GM12873 (cell line): Measurements from ENCODE around the gene DNAJB8.

Source experiments
- TF ChIP-seq, protein P1 (sequence below): IDR thresholded peaks from 2 replicates; pipeline ENCODE4 v1.5.1; 2012; ENCODE audit warnings: low read depth, mild to moderate bottlenecking, moderate library complexity, low read length, control low read depth; ENCODE audit not compliant: insufficient read depth; ENCODE audit errors: missing control alignments

Gene DNAJB8

DNA sequence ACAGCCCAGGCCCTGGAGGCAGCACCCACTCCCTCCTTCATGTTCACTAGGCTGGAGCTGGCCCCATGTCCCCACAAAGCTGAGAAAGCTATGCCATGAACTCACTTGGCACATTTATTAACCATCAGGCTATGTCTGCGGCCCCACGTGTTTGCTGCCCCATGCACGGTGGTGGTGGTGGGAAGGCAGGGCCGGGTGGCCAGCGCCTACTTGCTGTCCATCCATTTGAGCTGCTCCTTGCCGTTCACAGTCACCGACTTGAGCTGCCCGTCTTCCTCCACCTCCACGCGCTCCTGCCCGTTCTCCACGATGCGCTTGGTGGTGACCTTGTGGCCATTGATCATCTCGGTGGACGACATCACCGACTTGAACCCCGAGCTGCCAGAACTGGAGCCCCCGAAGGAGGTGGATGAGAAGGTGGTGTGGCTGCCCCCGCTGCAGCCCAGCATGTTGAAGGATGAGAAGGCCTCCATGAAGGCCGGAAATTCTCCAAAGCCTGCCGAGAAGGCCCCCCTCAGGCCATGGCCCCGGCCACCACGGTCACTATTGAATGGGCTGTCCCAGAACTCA lies 4.3 kb downstream of the DNAJB8 start:
- TF ChIP-seq, protein P1, sequence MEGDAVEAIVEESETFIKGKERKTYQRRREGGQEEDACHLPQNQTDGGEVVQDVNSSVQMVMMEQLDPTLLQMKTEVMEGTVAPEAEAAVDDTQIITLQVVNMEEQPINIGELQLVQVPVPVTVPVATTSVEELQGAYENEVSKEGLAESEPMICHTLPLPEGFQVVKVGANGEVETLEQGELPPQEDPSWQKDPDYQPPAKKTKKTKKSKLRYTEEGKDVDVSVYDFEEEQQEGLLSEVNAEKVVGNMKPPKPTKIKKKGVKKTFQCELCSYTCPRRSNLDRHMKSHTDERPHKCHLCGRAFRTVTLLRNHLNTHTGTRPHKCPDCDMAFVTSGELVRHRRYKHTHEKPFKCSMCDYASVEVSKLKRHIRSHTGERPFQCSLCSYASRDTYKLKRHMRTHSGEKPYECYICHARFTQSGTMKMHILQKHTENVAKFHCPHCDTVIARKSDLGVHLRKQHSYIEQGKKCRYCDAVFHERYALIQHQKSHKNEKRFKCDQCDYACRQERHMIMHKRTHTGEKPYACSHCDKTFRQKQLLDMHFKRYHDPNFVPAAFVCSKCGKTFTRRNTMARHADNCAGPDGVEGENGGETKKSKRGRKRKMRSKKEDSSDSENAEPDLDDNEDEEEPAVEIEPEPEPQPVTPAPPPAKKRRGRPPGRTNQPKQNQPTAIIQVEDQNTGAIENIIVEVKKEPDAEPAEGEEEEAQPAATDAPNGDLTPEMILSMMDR = no peak

DNA sequence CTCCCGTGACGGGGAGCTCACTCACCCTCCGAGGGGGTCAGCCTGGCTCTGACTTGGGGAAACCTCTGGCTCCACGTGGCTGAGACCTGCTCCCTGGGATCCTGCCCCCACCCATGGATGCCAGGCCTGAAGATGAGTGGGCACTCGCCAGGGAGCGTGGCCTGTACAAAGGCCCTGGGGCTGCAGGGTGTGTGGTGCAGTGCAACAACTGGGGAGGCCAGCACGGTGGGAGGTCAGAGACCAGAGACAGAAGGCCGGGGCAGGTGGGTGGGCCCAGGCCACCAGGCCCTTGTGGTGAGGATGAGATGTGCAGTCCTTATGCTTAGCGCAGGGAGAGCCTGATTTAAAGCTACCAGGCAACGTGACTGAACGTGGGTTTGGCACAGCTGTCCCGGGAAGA lies 5.0 kb downstream of the DNAJB8 start:
- TF ChIP-seq, protein P1 = peak; percentile 7

DNA sequence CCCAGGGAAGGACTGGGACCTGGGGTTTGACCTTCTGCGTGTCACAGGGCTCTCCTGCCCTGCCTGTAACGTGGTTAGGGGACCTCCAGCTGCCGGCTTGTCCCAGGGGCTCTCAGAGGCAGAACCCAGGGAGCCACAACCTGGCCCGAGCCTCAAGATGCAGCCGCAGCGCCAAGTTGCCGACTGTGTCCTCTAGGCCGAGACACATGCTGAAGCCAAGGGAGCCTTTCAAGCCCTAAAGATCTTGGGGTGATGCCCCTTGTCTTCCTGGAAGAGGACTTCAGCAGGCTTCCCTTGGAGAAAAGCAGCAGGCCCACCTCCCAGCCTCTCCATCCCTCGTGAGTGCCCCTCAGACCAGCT lies 7.2 kb downstream of the DNAJB8 start:
- TF ChIP-seq, protein P1 = no peak

DNA sequence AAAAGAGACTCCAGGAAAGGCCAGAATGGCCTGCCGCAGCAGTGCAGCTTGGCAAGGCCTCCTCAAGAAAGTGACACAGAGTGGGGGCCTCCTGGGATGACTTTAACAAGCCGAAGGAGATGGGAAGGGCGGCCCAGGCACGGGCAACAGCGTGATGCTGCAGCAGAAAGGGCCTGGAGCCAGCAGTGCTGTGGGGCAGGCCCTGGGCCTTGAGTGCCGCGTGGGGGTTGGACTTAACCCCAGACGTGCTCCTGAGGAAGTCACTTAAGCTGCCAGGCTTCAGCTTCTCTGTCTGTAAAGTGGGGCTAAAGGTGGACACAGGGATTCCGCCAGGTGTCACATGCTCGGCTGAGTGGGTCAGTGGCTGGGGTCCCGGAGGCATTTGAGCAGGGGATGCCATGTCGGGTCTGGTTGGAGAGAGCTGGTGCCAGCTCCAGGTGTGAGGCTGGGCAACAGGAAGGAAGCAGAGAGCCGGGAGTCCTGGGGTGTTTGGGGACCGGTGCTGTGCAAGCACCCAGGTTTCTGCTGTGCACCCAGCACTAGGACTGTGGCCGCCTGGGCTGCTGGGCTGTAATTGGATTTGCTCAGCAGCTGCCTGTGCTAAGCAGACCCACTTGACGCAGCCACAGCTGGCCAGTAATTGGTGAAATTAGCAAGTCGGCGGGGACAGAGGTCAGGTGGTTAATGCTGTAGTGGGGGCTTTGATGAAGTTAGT lies 7.8 kb downstream of the DNAJB8 start:
- TF ChIP-seq, protein P1 = no peak

DNA sequence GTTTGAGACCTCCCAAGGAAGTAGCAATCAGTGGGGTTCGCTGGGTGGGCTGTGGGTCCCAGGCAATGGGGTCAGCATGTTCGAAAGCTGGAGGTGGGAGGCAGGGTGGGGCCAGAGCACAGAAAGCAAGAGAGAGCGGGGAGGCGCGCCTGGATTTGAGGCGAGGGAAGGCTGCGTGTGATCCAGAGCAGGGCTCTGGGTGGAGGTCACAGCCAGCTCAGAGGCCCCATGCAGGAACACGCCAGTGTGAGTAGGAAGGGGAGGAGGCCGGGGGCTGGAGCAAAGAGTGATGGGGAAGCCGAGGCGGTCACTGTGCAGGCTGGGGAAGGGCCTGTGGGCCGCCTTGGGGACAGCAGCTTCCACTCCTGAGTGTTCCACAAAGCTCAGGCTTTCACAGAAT lies 8.8 kb downstream of the DNAJB8 start:
- TF ChIP-seq, protein P1 = no peak

DNA sequence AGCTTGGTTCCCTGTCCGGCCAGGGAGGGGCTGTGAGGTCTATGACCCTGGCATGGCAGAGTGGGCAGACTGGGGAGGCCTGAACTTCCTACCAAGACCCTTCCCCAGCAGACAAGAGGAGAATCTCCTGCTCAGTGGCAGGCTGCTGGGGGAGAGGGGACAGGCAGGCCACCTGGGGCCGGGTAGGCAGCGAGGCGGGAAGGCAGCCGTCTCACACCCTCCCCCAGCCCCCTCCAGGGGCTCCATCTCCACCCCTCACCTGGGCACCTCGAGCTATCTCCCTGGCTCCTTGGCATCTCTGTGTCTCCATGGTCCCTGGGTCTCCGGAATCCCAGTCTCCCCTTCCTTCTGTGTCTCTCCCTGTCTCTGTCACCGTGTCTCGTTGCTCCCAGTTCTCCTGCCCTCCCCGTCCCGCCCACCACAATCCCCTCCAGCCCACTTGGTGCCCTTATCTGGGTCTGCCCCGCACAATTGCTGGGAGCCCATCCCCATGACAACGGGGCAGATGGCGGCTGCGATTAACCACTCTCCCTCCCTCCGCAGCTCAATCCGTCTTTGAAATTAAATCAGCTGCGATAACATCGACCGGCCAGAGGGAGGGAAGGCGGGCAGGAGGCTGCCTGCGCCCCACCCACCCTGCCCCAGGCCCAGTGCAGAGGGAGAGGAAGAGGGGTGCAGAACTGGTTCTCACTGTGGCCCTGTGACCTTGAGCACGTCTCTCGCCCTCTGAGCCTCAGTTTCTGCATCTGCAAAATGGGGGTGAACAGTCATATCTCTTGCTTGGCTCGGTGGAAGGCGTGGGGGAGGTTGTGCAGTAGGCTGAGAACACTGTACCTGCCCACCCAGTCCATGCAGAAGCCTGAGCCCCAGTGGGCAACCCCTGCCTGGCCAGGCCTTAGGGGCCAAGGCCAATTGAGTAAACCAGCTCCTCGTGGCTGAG lies 9.6 kb downstream of the DNAJB8 start:
- TF ChIP-seq, protein P1 = no peak
